ENCODE results near the gene CETN1. TPM values are rescaled to one million over a fixed set of nuclear protein-coding genes. Genes with fewer than 3 reads are reported as not detected.

The CETN1 gene
- not detected for total RNA-seq
- not detected for polyA plus RNA-seq

- CTCF ChIA-PET (ENCODE audit: partially characterized antibody), result no interaction called here
- no peak for DNase-seq
- no peaks in the 10 kb centered on the region for H3K9me3 ChIP-seq (ENCODE audit: control insufficient read depth in 1 of 2, low read length in 2 of 2)
- no peaks in the 10 kb centered on the region for H3K36me3 ChIP-seq (ENCODE audit: insufficient read depth, low read length)
- H3K4me1 ChIP-seq (ENCODE audit: insufficient read depth, low read length), result no peaks in the 10 kb centered on the region
- Mint-ChIP-seq H3K9me3 (no peaks in the 10 kb centered on the region), H3K36me3 (no peaks in the 10 kb centered on the region), H3K27me3 (peaks cover 2 to 4% of the 10 kb centered on the region in 2 donors), H3K27ac (no peak within 1 kb of the TSS), H3K4me1 (no peaks in the 10 kb centered on the region), H3K4me3 (no peak within 1 kb of the TSS)
- no peak within 1 kb of the TSS for H3K4me3 ChIP-seq (ENCODE audit: low read length in 2 of 2)
- no peaks in the 10 kb centered on the region for H3K27me3 ChIP-seq (ENCODE audit: insufficient read depth, low read length)
- H3K27ac ChIP-seq (ENCODE audit: low read depth, low read length), result no peak within 1 kb of the TSS
- intact Hi-C loops (cut with micrococcal nuclease), result no loop called here
- POLR2A ChIA-PET (ENCODE audit: partially characterized antibody), result no interaction called here
Measured at GRCh38 chr18:580154-580553, at the start of gene CETN1. CETN1 (plus strand) TSS chr18:580380; CDS start chr18:580409, 29 bp downstream.

- intact Hi-C loops (cut with micrococcal nuclease), result no loop called here
- Mint-ChIP-seq H3K36me3 (no peaks in the 10 kb centered on the region), H3K27me3 (peaks cover 10 to 21% of the 10 kb centered on the region in 2 donors), H3K4me3 (no peak overlapping the region), H3K4me1 (no peaks in the 10 kb centered on the region), H3K27ac (no peak overlapping the region), H3K9me3 (peaks cover 0 to 7% (median under 1%) of the 10 kb centered on the region in 8 donors)
- ChIA-PET CTCF (ENCODE audit: partially characterized antibody) (no interaction called here), POLR2A (ENCODE audit: partially characterized antibody) (no interaction called here)
- H3K27ac ChIP-seq (ENCODE audit: low read depth, low read length), result no peak overlapping the region
- DNase-seq, result no peak
- H3K27me3 ChIP-seq (ENCODE audit: insufficient read depth, low read length), result no peaks in the 10 kb centered on the region
- no peaks in the 10 kb centered on the region for H3K4me1 ChIP-seq (ENCODE audit: insufficient read depth, low read length)
- H3K36me3 ChIP-seq (ENCODE audit: insufficient read depth, low read length), result no peaks in the 10 kb centered on the region
- H3K4me3 ChIP-seq (ENCODE audit: low read length in 2 of 2), result no peak overlapping the region
- no peaks in the 10 kb centered on the region for H3K9me3 ChIP-seq (ENCODE audit: control insufficient read depth in 1 of 2, low read length in 2 of 2)
Measured at GRCh38 chr18:532018-532417, 48.2 kb upstream of the CETN1 start.

GRCh38 chr18:532632-533031 lies 47.5 kb upstream of the CETN1 start:
- no peak for DNase-seq
- ChIA-PET POLR2A (ENCODE audit: partially characterized antibody) (no interaction called here), CTCF (ENCODE audit: partially characterized antibody) (no interaction called here)
- no peaks in the 10 kb centered on the region for H3K36me3 Mint-ChIP-seq
- no peak overlapping the region for H3K27ac Mint-ChIP-seq
- H3K4me3 Mint-ChIP-seq, result no peak overlapping the region
- Histone ChIP-seq H3K27ac (ENCODE audit: low read depth, low read length) (no peak overlapping the region), H3K36me3 (ENCODE audit: insufficient read depth, low read length) (no peaks in the 10 kb centered on the region), H3K4me3 (ENCODE audit: low read length in 2 of 2) (no peak overlapping the region), H3K4me1 (ENCODE audit: insufficient read depth, low read length) (no peaks in the 10 kb centered on the region), H3K27me3 (ENCODE audit: insufficient read depth, low read length) (no peaks in the 10 kb centered on the region), H3K9me3 (ENCODE audit: control insufficient read depth in 1 of 2, low read length in 2 of 2) (no peaks in the 10 kb centered on the region)
- peaks cover 0 to 7% (median 1%) of the 10 kb centered on the region in 8 donors for H3K9me3 Mint-ChIP-seq
- intact Hi-C loops (cut with micrococcal nuclease), result no loop called here
- peaks cover 7 to 17% of the 10 kb centered on the region in 2 donors for H3K27me3 Mint-ChIP-seq
- H3K4me1 Mint-ChIP-seq, result no peaks in the 10 kb centered on the region

GRCh38 chr18:533995-534601 lies 46.1 kb upstream of the CETN1 start:
- Histone ChIP-seq H3K27ac (ENCODE audit: low read depth, low read length) (no peak overlapping the region), H3K36me3 (ENCODE audit: insufficient read depth, low read length) (no peaks in the 10 kb centered on the region), H3K4me1 (ENCODE audit: insufficient read depth, low read length) (no peaks in the 10 kb centered on the region), H3K27me3 (ENCODE audit: insufficient read depth, low read length) (no peaks in the 10 kb centered on the region), H3K9me3 (ENCODE audit: control insufficient read depth in 1 of 2, low read length in 2 of 2) (no peaks in the 10 kb centered on the region), H3K4me3 (ENCODE audit: low read length in 2 of 2) (no peak overlapping the region)
- H3K4me3 Mint-ChIP-seq, result no peak overlapping the region
- CTCF ChIA-PET (ENCODE audit: partially characterized antibody), result no interaction called here
- no peak for DNase-seq
- POLR2A ChIA-PET (ENCODE audit: partially characterized antibody), result no interaction called here
- intact Hi-C loops (cut with micrococcal nuclease), result no loop called here
- H3K4me1 Mint-ChIP-seq, result no peaks in the 10 kb centered on the region
- no peaks in the 10 kb centered on the region for H3K36me3 Mint-ChIP-seq
- peaks cover 0 to 7% (median 0%) of the 10 kb centered on the region in 8 donors for H3K9me3 Mint-ChIP-seq
- H3K27ac Mint-ChIP-seq, result no peak overlapping the region
- peaks cover 5 to 14% of the 10 kb centered on the region in 2 donors for H3K27me3 Mint-ChIP-seq

GRCh38 chr18:543447-544078 lies 36.6 kb upstream of the CETN1 start:
- intact Hi-C loops (cut with micrococcal nuclease), result no loop called here
- H3K4me3 Mint-ChIP-seq, result no peak overlapping the region
- no peak overlapping the region for H3K27ac ChIP-seq (ENCODE audit: low read depth, low read length)

GRCh38 chr18:549967-550366 lies 30.2 kb upstream of the CETN1 start:
- peak overlapping the region in 1 of 7 donors; percentile 29 for H3K27ac Mint-ChIP-seq
- POLR2A ChIA-PET (ENCODE audit: partially characterized antibody), result no interaction called here

More at GRCh38 chr18:543447-544078, 36.6 kb upstream of the CETN1 start:
- no peak overlapping the region for H3K4me3 ChIP-seq (ENCODE audit: low read length in 2 of 2)
- H3K27me3 ChIP-seq (ENCODE audit: insufficient read depth, low read length), result no peaks in the 10 kb centered on the region
- Mint-ChIP-seq H3K36me3 (no peaks in the 10 kb centered on the region), H3K4me1 (no peaks in the 10 kb centered on the region), H3K27me3 (peaks cover 0 to 3% of the 10 kb centered on the region in 2 donors), H3K27ac (no peak overlapping the region), H3K9me3 (peaks cover 0 to 3% (median 0%) of the 10 kb centered on the region in 8 donors)
- ChIA-PET POLR2A (ENCODE audit: partially characterized antibody) (no interaction called here), CTCF (ENCODE audit: partially characterized antibody) (no interaction called here)
- H3K9me3 ChIP-seq (ENCODE audit: control insufficient read depth in 1 of 2, low read length in 2 of 2), result no peaks in the 10 kb centered on the region
- H3K4me1 ChIP-seq (ENCODE audit: insufficient read depth, low read length), result no peaks in the 10 kb centered on the region
- DNase-seq, result no peak
- no peaks in the 10 kb centered on the region for H3K36me3 ChIP-seq (ENCODE audit: insufficient read depth, low read length)

GRCh38 chr18:551404-552061 lies 28.6 kb upstream of the CETN1 start:
- POLR2A ChIA-PET (ENCODE audit: partially characterized antibody), result no interaction called here
- Histone ChIP-seq H3K4me3 (ENCODE audit: low read length in 2 of 2) (no peak overlapping the region), H3K9me3 (ENCODE audit: control insufficient read depth in 1 of 2, low read length in 2 of 2) (no peaks in the 10 kb centered on the region), H3K4me1 (ENCODE audit: insufficient read depth, low read length) (no peaks in the 10 kb centered on the region), H3K27me3 (ENCODE audit: insufficient read depth, low read length) (no peaks in the 10 kb centered on the region), H3K36me3 (ENCODE audit: insufficient read depth, low read length) (no peaks in the 10 kb centered on the region), H3K27ac (ENCODE audit: low read depth, low read length) (no peak overlapping the region)
- Mint-ChIP-seq H3K27ac (no peak overlapping the region), H3K9me3 (peaks cover 0 to 2% (median 0%) of the 10 kb centered on the region in 8 donors), H3K4me1 (no peaks in the 10 kb centered on the region), H3K27me3 (peaks cover 5 to 8% of the 10 kb centered on the region in 2 donors), H3K4me3 (no peak overlapping the region), H3K36me3 (no peaks in the 10 kb centered on the region)
- DNase-seq, result no peak
- intact Hi-C loops (cut with micrococcal nuclease), result no loop called here
- CTCF ChIA-PET (ENCODE audit: partially characterized antibody), result no interaction called here

More at GRCh38 chr18:549967-550366, 30.2 kb upstream of the CETN1 start:
- no peaks in the 10 kb centered on the region for H3K36me3 Mint-ChIP-seq
- H3K9me3 Mint-ChIP-seq, result peaks cover 0 to 2% (median 0%) of the 10 kb centered on the region in 8 donors
- DNase-seq, result no peak
- H3K36me3 ChIP-seq (ENCODE audit: insufficient read depth, low read length), result no peaks in the 10 kb centered on the region
- H3K27me3 ChIP-seq (ENCODE audit: insufficient read depth, low read length), result no peaks in the 10 kb centered on the region
- H3K27me3 Mint-ChIP-seq, result peaks cover 5 to 11% of the 10 kb centered on the region in 2 donors
- no peaks in the 10 kb centered on the region for H3K4me1 ChIP-seq (ENCODE audit: insufficient read depth, low read length)
- no peak overlapping the region for H3K4me3 Mint-ChIP-seq
- H3K27ac ChIP-seq (ENCODE audit: low read depth, low read length), result no peak overlapping the region
- no peak overlapping the region for H3K4me3 ChIP-seq (ENCODE audit: low read length in 2 of 2)
- intact Hi-C loops (cut with micrococcal nuclease), result no loop called here
- H3K9me3 ChIP-seq (ENCODE audit: control insufficient read depth in 1 of 2, low read length in 2 of 2), result no peaks in the 10 kb centered on the region
- no peaks in the 10 kb centered on the region for H3K4me1 Mint-ChIP-seq
- CTCF ChIA-PET (ENCODE audit: partially characterized antibody), result no interaction called here
